Immature natural killer cell (primary cell): ENCODE measurements around the gene PHETA1. TPM values are rescaled to one million over a fixed set of nuclear protein-coding genes. Genes with fewer than 3 reads are reported as not detected.
"Not testable (repeated sequence)": the region's sequence is repeated elsewhere in the genome, so short reads cannot be mapped to it uniquely, and the experiment has no call there.

Experiments
- DNase-seq, 3 donors: peaks; one replicate each; pipeline ENCODE4 v3.0.0; 2022; ENCODE audit warnings: mixed read lengths in 1 of 3
- H3K27ac Mint-ChIP-seq, 6 donors: one replicate each; pipeline ENCODE4 v1.8.0; 2020; ENCODE audit warnings: mixed read lengths in 6 of 6, mild to moderate bottlenecking in 5 of 6, inconsistent platforms in 4 of 6, moderate library complexity in 3 of 6
- H3K27me3 Mint-ChIP-seq, 3 donors: one replicate each; pipeline ENCODE4 v1.8.0; 2020 to 2021; ENCODE audit warnings: low read depth in 3 of 3, mild to moderate bottlenecking in 3 of 3, mixed read lengths in 3 of 3, moderate library complexity in 3 of 3, inconsistent platforms in 1 of 3
- H3K36me3 Mint-ChIP-seq, 3 donors: one replicate each; pipeline ENCODE4 v1.8.0; 2020; ENCODE audit warnings: mixed read lengths in 3 of 3, inconsistent platforms in 2 of 3, mild to moderate bottlenecking in 2 of 3
- H3K4me1 Mint-ChIP-seq, 2 donors: one replicate each; pipeline ENCODE4 v1.8.0; 2020; ENCODE audit warnings: inconsistent platforms in 2 of 2, mild to moderate bottlenecking in 2 of 2, mixed read lengths in 2 of 2, moderate library complexity in 1 of 2
- H3K4me3 Mint-ChIP-seq, 5 donors: one replicate each; pipeline ENCODE4 v1.8.0; 2020; ENCODE audit warnings: mild to moderate bottlenecking in 5 of 5, mixed read lengths in 5 of 5, inconsistent platforms in 3 of 5, moderate library complexity in 3 of 5
- H3K9me3 Mint-ChIP-seq, 6 donors: one replicate each; pipeline ENCODE4 v1.8.0; 2020; ENCODE audit warnings: mild to moderate bottlenecking in 6 of 6, mixed read lengths in 6 of 6, inconsistent platforms in 4 of 6, moderate library complexity in 3 of 6
- polyA plus RNA-seq, 3 donors: library from polyadenylated mRNA; unstranded; fragments of 300-500 nt; fragmentation: Illumina TruSeq; gene quantifications; one replicate each; pipeline ENCODE4 v1.2.3, GENCODE V29; 2021

PHETA1 gene
- polyA plus RNA-seq, 3 donors from 2014 or later = 2.0 to 5.5 (median 2.1) TPM

GRCh38 chr12:111398530-111398929, 29.6 kb upstream of the PHETA1 start:
- H3K27me3 Mint-ChIP-seq = peaks cover 4 to 12% (median 11%) of the 10 kb centered on the region in 3 donors
- no peaks in the 10 kb centered on the region for H3K36me3 Mint-ChIP-seq
- H3K4me3 Mint-ChIP-seq = no peak overlapping the region
- no peaks in the 10 kb centered on the region for H3K9me3 Mint-ChIP-seq
- no peak for DNase-seq
- H3K27ac Mint-ChIP-seq = peak overlapping the region in 1 of 6 donors; percentile 36
- H3K4me1 Mint-ChIP-seq = peaks cover 19 to 21% of the 10 kb centered on the region in 2 donors

- H3K4me3 Mint-ChIP-seq = peak overlapping the region; percentile 57 to 76 (median 67)
- no peaks in the 10 kb centered on the region for H3K36me3 Mint-ChIP-seq
- no peaks in the 10 kb centered on the region for H3K9me3 Mint-ChIP-seq
- peaks cover 0 to 10% (median 7%) of the 10 kb centered on the region in 3 donors for H3K27me3 Mint-ChIP-seq
- peak overlapping the region in 2 of 6 donors; percentile 66 to 69 for H3K27ac Mint-ChIP-seq
- peaks cover 9 to 12% of the 10 kb centered on the region in 2 donors for H3K4me1 Mint-ChIP-seq
- peak; percentile 83 to 87 (median 85) for DNase-seq
These were observed 28.0 kb upstream of the PHETA1 start for GRCh38 chr12:111396726-111397445.

GRCh38 chr12:111396271-111396670, 27.4 kb upstream of the PHETA1 start:
- DNase-seq, H3K9me3 Mint-ChIP-seq, H3K27ac Mint-ChIP-seq, H3K4me3 Mint-ChIP-seq, H3K36me3 Mint-ChIP-seq, H3K27me3 Mint-ChIP-seq: not testable (repeated sequence)
- H3K4me1 Mint-ChIP-seq = peaks cover 9 to 12% of the 10 kb centered on the region in 2 donors

- Mint-ChIP-seq H3K4me1 (peaks cover 16 to 18% of the 10 kb centered on the region in 2 donors), H3K4me3 (no peak overlapping the region), H3K27ac (peak overlapping the region in 1 of 6 donors; percentile 25), H3K36me3 (no peaks in the 10 kb centered on the region), H3K9me3 (no peaks in the 10 kb centered on the region), H3K27me3 (peaks cover 0 to 10% (median 8%) of the 10 kb centered on the region in 3 donors)
- no peak for DNase-seq
These were observed 26.7 kb upstream of the PHETA1 start for GRCh38 chr12:111395336-111396187.

GRCh38 chr12:111394480-111394879, 25.6 kb upstream of the PHETA1 start:
- Mint-ChIP-seq H3K4me1 (peaks cover 14 to 16% of the 10 kb centered on the region in 2 donors), H3K27me3 (peaks cover 0 to 7% (median 3%) of the 10 kb centered on the region in 3 donors), H3K4me3 (no peak overlapping the region), H3K9me3 (no peaks in the 10 kb centered on the region), H3K27ac (no peak overlapping the region), H3K36me3 (no peaks in the 10 kb centered on the region)
- DNase-seq = no peak

- H3K4me3 Mint-ChIP-seq = no peak overlapping the region
- H3K36me3 Mint-ChIP-seq = no peaks in the 10 kb centered on the region
- H3K27ac Mint-ChIP-seq = peak overlapping the region in 1 of 6 donors; percentile 61
These were observed 24.9 kb upstream of the PHETA1 start for GRCh38 chr12:111393700-111394300.

GRCh38 chr12:111390910-111391309, 22.0 kb upstream of the PHETA1 start:
- peak overlapping the region in 1 of 6 donors; percentile 30 for H3K27ac Mint-ChIP-seq
- H3K4me1 Mint-ChIP-seq = peaks cover 7 to 8% of the 10 kb centered on the region in 2 donors
- H3K9me3 Mint-ChIP-seq = no peaks in the 10 kb centered on the region
- no peaks in the 10 kb centered on the region for H3K36me3 Mint-ChIP-seq
- H3K27me3 Mint-ChIP-seq = peaks cover 0 to 4% (median 2%) of the 10 kb centered on the region in 3 donors
- DNase-seq = no peak
- peak overlapping the region in 1 of 5 donors; percentile 30 for H3K4me3 Mint-ChIP-seq

More at GRCh38 chr12:111393700-111394300, 24.9 kb upstream of the PHETA1 start:
- Mint-ChIP-seq H3K9me3 (no peaks in the 10 kb centered on the region), H3K27me3 (peaks cover 2 to 7% (median 2%) of the 10 kb centered on the region in 3 donors), H3K4me1 (peaks cover 14 to 16% of the 10 kb centered on the region in 2 donors)
- DNase-seq = no peak

- no peak for DNase-seq
- Mint-ChIP-seq H3K27ac (peak overlapping the region in 1 of 6 donors; percentile 53), H3K27me3 (peaks cover 2 to 9% (median 6%) of the 10 kb centered on the region in 3 donors), H3K4me3 (no peak overlapping the region), H3K9me3 (no peaks in the 10 kb centered on the region), H3K4me1 (peaks cover 7 to 8% of the 10 kb centered on the region in 2 donors), H3K36me3 (no peaks in the 10 kb centered on the region)
These were observed 20.7 kb upstream of the PHETA1 start for GRCh38 chr12:111389635-111390034.

GRCh38 chr12:111387747-111388323, 18.9 kb upstream of the PHETA1 start:
- no peak for DNase-seq
- H3K27me3 Mint-ChIP-seq = peaks cover 2 to 10% (median 7%) of the 10 kb centered on the region in 3 donors
- no peaks in the 10 kb centered on the region for H3K36me3 Mint-ChIP-seq
- peak overlapping the region in 1 of 5 donors; percentile 4 for H3K4me3 Mint-ChIP-seq
- H3K4me1 Mint-ChIP-seq = peaks cover 7 to 8% of the 10 kb centered on the region in 2 donors
- no peak overlapping the region for H3K27ac Mint-ChIP-seq
- H3K9me3 Mint-ChIP-seq = no peaks in the 10 kb centered on the region

GRCh38 chr12:111386885-111387284, 18.0 kb upstream of the PHETA1 start:
- no peak overlapping the region for H3K27ac Mint-ChIP-seq
- peaks cover 2 to 11% (median 7%) of the 10 kb centered on the region in 3 donors for H3K27me3 Mint-ChIP-seq
- H3K4me3 Mint-ChIP-seq = no peak overlapping the region
- no peaks in the 10 kb centered on the region for H3K9me3 Mint-ChIP-seq
- no peak for DNase-seq
- H3K4me1 Mint-ChIP-seq = peaks cover 7 to 8% of the 10 kb centered on the region in 2 donors
- H3K36me3 Mint-ChIP-seq = no peaks in the 10 kb centered on the region

GRCh38 chr12:111384596-111384995, 15.7 kb upstream of the PHETA1 start:
- no peak for DNase-seq
- Mint-ChIP-seq H3K27ac (no peak overlapping the region), H3K27me3 (peaks cover 2 to 8% (median 7%) of the 10 kb centered on the region in 3 donors), H3K4me1 (no peaks in the 10 kb centered on the region), H3K4me3 (no peak overlapping the region), H3K9me3 (no peaks in the 10 kb centered on the region), H3K36me3 (no peaks in the 10 kb centered on the region)

GRCh38 chr12:111379942-111380554, 11.2 kb upstream of the PHETA1 start:
- DNase-seq = no peak
- no peak overlapping the region for H3K27ac Mint-ChIP-seq
- peaks cover 0 to 1% (median 0%) of the 10 kb centered on the region in 6 donors for H3K9me3 Mint-ChIP-seq
- H3K4me1 Mint-ChIP-seq = no peaks in the 10 kb centered on the region
- H3K36me3 Mint-ChIP-seq = peaks cover 0 to 3% (median 0%) of the 10 kb centered on the region in 3 donors
- H3K4me3 Mint-ChIP-seq = no peak overlapping the region
- peaks cover 2 to 8% (median 2%) of the 10 kb centered on the region in 3 donors for H3K27me3 Mint-ChIP-seq

- no peak overlapping the region for H3K4me3 Mint-ChIP-seq
- DNase-seq = no peak
- peaks cover 0 to 6% (median 0%) of the 10 kb centered on the region in 3 donors for H3K27me3 Mint-ChIP-seq
- H3K9me3 Mint-ChIP-seq = peaks cover 0 to 1% (median 0%) of the 10 kb centered on the region in 6 donors
- H3K4me1 Mint-ChIP-seq = no peaks in the 10 kb centered on the region
- H3K27ac Mint-ChIP-seq = no peak overlapping the region
- peaks cover 0 to 3% (median 0%) of the 10 kb centered on the region in 3 donors for H3K36me3 Mint-ChIP-seq
These were observed 8.5 kb upstream of the PHETA1 start for GRCh38 chr12:111377440-111377839.
